MM.1S (cell line): ENCODE measurements around the gene CAMK4.

ENCODE experiments used
- DNase-seq: peaks from one replicate; pipeline ENCODE4 v3.0.0-alpha.2; 2015
- H2AFZ ChIP-seq: fragments of 300-600 bp; sonication (generic); 2 replicates; pipeline ENCODE4 v1.6.0; 2016; ENCODE audit warnings: antibody characterized with exemption, low read length
- H3F3A ChIP-seq: fragments of 300-600 bp; sonication (generic); 2 replicates; pipeline ENCODE4 v1.6.1; 2016; ENCODE audit warnings: mild to moderate bottlenecking, antibody characterized with exemption, low read length, moderate library complexity, mixed read lengths; ENCODE audit not compliant: insufficient read depth
- H3K27ac ChIP-seq: fragments of 300-600 bp; sonication (generic); 2 replicates; pipeline ENCODE4 v1.5.1; 2016; ENCODE audit warnings: mild to moderate bottlenecking, low read length
- H3K27me3 ChIP-seq: fragments of 300-600 bp; sonication (generic); replicated peaks from 2 replicates; pipeline ENCODE4 v1.6.0; 2016; ENCODE audit warnings: low read length; ENCODE audit not compliant: insufficient read depth
- H3K36me3 ChIP-seq: fragments of 300-600 bp; sonication (generic); replicated peaks from 2 replicates; pipeline ENCODE4 v1.6.1; 2016; ENCODE audit warnings: mild to moderate bottlenecking, low read length, mixed read lengths; ENCODE audit not compliant: insufficient read depth
- H3K4me1 ChIP-seq: fragments of 300-600 bp; sonication (generic); 2 replicates; pipeline ENCODE4 v1.6.1; 2016; ENCODE audit warnings: low read length, mixed read lengths
- H3K4me2 ChIP-seq: fragments of 300-600 bp; sonication (generic); 2 replicates; pipeline ENCODE4 v1.6.0; 2016; ENCODE audit warnings: low read depth, low read length
- H3K4me3 ChIP-seq: fragments of 300-600 bp; sonication (generic); 2 replicates; pipeline ENCODE4 v1.5.1; 2016; ENCODE audit warnings: low read length, mixed read lengths
- H3K79me2 ChIP-seq: fragments of 300-600 bp; sonication (generic); 2 replicates; pipeline ENCODE4 v1.6.1; 2016; ENCODE audit warnings: mixed run types, low read length, mixed read lengths
- H3K9ac ChIP-seq: fragments of 300-600 bp; sonication (generic); 2 replicates; pipeline ENCODE4 v1.6.1; 2016; ENCODE audit warnings: low read length, mixed read lengths
- H3K9me2 ChIP-seq: fragments of 300-600 bp; sonication (generic); replicated peaks from 2 replicates; pipeline ENCODE4 v1.6.1; 2016; ENCODE audit warnings: mild to moderate bottlenecking, low read length, mixed read lengths; ENCODE audit not compliant: insufficient read depth
- H3K9me3 ChIP-seq: fragments of 300-600 bp; sonication (generic); replicated peaks from 2 replicates; pipeline ENCODE4 v1.6.1; 2016; ENCODE audit warnings: mild to moderate bottlenecking, low read length, mixed read lengths; ENCODE audit not compliant: insufficient read depth
- H4K20me1 ChIP-seq: fragments of 300-600 bp; sonication (generic); 2 replicates; pipeline ENCODE4 v1.6.1; 2016; ENCODE audit warnings: mild to moderate bottlenecking, low read length, moderate library complexity, mixed read lengths; ENCODE audit not compliant: insufficient read depth
- CTCF ChIP-seq: fragments of 300-600 bp; sonication (generic); IDR thresholded peaks from 2 replicates; pipeline ENCODE4 v1.5.1; 2016; ENCODE audit warnings: antibody characterized with exemption, low read length, mixed read lengths
- EZH2 ChIP-seq: fragments of 300-600 bp; sonication (generic); optimal IDR thresholded peaks from 2 replicates; pipeline ENCODE3; 2017; ENCODE audit warnings: low read depth, mild to moderate bottlenecking, antibody characterized with exemption, low read length, mixed read lengths
- EZH2phosphoT487 ChIP-seq: fragments of 300-600 bp; sonication (generic); IDR thresholded peaks from 2 replicates; pipeline ENCODE4 v1.6.1; 2018; ENCODE audit warnings: antibody characterized with exemption, low read length

Gene CAMK4

GRCh38 chr5:111535879-111536549 is 311.8 kb downstream of the CAMK4 start:
- no peaks in the 10 kb centered on the region for H3K36me3 ChIP-seq
- H3K27ac ChIP-seq = no peak overlapping the region
- no peaks in the 10 kb centered on the region for H3K4me1 ChIP-seq
- no peaks in the 10 kb centered on the region for H4K20me1 ChIP-seq
- no peak for TF ChIP-seq CTCF
- TF ChIP-seq EZH2phosphoT487 = no peak
- no peak for TF ChIP-seq EZH2
- no peaks in the 10 kb centered on the region for H3K27me3 ChIP-seq
- H3F3A ChIP-seq = no peaks in the 10 kb centered on the region
- H3K4me2 ChIP-seq = no peak overlapping the region
- H3K9me2 ChIP-seq = no peaks in the 10 kb centered on the region
- no peak overlapping the region for H3K9ac ChIP-seq
- no peak overlapping the region for H2AFZ ChIP-seq
- no peak overlapping the region for H3K4me3 ChIP-seq
- H3K9me3 ChIP-seq = no peaks in the 10 kb centered on the region
- no peak for DNase-seq
- no peaks in the 10 kb centered on the region for H3K79me2 ChIP-seq

GRCh38 chr5:111537141-111538024 is 313.2 kb downstream of the CAMK4 start:
- Histone ChIP-seq H4K20me1 (no peaks in the 10 kb centered on the region), H3K27me3 (no peaks in the 10 kb centered on the region), H2AFZ (no peak overlapping the region), H3K4me1 (no peaks in the 10 kb centered on the region), H3K36me3 (no peaks in the 10 kb centered on the region), H3K27ac (no peak overlapping the region), H3K9ac (no peak overlapping the region), H3K4me2 (no peak overlapping the region), H3K9me2 (no peaks in the 10 kb centered on the region), H3K79me2 (no peaks in the 10 kb centered on the region), H3K4me3 (no peak overlapping the region), H3K9me3 (no peaks in the 10 kb centered on the region), H3F3A (no peaks in the 10 kb centered on the region)
- DNase-seq = no peak
- TF ChIP-seq EZH2 (no peak), CTCF (no peak), EZH2phosphoT487 (no peak)
